Stomach smooth muscle (tissue), 2 donors: ENCODE results near the gene ADAM22.

Experiments
- H3K27ac ChIP-seq: one replicate; pipeline ENCODE4 v1.7.0; 2013; ENCODE audit warnings: mild to moderate bottlenecking, low read length, inconsistent platforms
- H3K27me3 ChIP-seq, 2 donors: one replicate each; pipeline ENCODE4 v1.7.0; 2013; ENCODE audit warnings: low read length in 2 of 2; ENCODE audit not compliant: insufficient read depth in 2 of 2, control insufficient read depth in 1 of 2
- H3K36me3 ChIP-seq, 2 donors: one replicate each; pipeline ENCODE4 v1.7.0; 2013; ENCODE audit warnings: low read length in 2 of 2; ENCODE audit not compliant: control insufficient read depth in 2 of 2, insufficient read depth in 2 of 2
- H3K4me1 ChIP-seq: one replicate; pipeline ENCODE4 v1.7.0; 2013; ENCODE audit warnings: low read length; ENCODE audit not compliant: control insufficient read depth, insufficient read depth
- H3K4me3 ChIP-seq, 2 donors: one replicate each; pipeline ENCODE4 v1.7.0; 2013; ENCODE audit warnings: low read length in 2 of 2
- H3K9ac ChIP-seq, 2 donors: one replicate each; pipeline ENCODE4 v1.7.0; 2013; ENCODE audit warnings: low read length in 2 of 2, mild to moderate bottlenecking in 1 of 2
- H3K9me3 ChIP-seq, 2 donors: one replicate each; pipeline ENCODE4 v1.7.0; 2013; ENCODE audit warnings: low read length in 2 of 2; ENCODE audit not compliant: control insufficient read depth in 2 of 2
- donor health status: healthy.
- donor health status: Pancreatic carcinoma.

The ADAM22 gene

GRCh38 chr7:87960239-87960638, 26.2 kb downstream of the ADAM22 start:
- Histone ChIP-seq H3K27me3 (no peaks in the 10 kb centered on the region), H3K4me1 (no peaks in the 10 kb centered on the region), H3K9ac (no peak overlapping the region), H3K9me3 (no peaks in the 10 kb centered on the region), H3K27ac (no peak overlapping the region), H3K36me3 (no peaks in the 10 kb centered on the region), H3K4me3 (no peak overlapping the region)

- Histone ChIP-seq H3K4me1 (no peaks in the 10 kb centered on the region), H3K27me3 (no peaks in the 10 kb centered on the region), H3K9me3 (no peaks in the 10 kb centered on the region), H3K4me3 (no peak overlapping the region), H3K9ac (no peak overlapping the region), H3K27ac (no peak overlapping the region), H3K36me3 (no peaks in the 10 kb centered on the region)
Observed at GRCh38 chr7:87961754-87962153, 27.7 kb downstream of the ADAM22 start.

- Histone ChIP-seq H3K27ac (no peak overlapping the region), H3K9ac (no peak overlapping the region), H3K9me3 (no peaks in the 10 kb centered on the region), H3K36me3 (no peaks in the 10 kb centered on the region), H3K4me3 (no peak overlapping the region), H3K27me3 (no peaks in the 10 kb centered on the region), H3K4me1 (no peaks in the 10 kb centered on the region)
Observed at GRCh38 chr7:87966271-87966670, 32.2 kb downstream of the ADAM22 start.

- Histone ChIP-seq H3K36me3 (no peaks in the 10 kb centered on the region), H3K4me1 (no peaks in the 10 kb centered on the region), H3K27ac (no peak overlapping the region), H3K9ac (no peak overlapping the region), H3K4me3 (no peak overlapping the region), H3K9me3 (no peaks in the 10 kb centered on the region), H3K27me3 (no peaks in the 10 kb centered on the region)
Observed at GRCh38 chr7:87968021-87968420, 34.0 kb downstream of the ADAM22 start.

GRCh38 chr7:87982116-87982515, 48.1 kb downstream of the ADAM22 start:
- Histone ChIP-seq H3K9ac (no peak overlapping the region), H3K4me3 (no peak overlapping the region), H3K9me3 (no peaks in the 10 kb centered on the region), H3K36me3 (no peaks in the 10 kb centered on the region), H3K27ac (no peak overlapping the region), H3K4me1 (no peaks in the 10 kb centered on the region), H3K27me3 (no peaks in the 10 kb centered on the region)

- no peak overlapping the region for H3K27ac ChIP-seq
Observed at GRCh38 chr7:87984088-87984487, 50.0 kb downstream of the ADAM22 start.

GRCh38 chr7:87993269-87993668, 59.2 kb downstream of the ADAM22 start:
- no peak overlapping the region for H3K9ac ChIP-seq
- H3K27me3 ChIP-seq = no peaks in the 10 kb centered on the region
- H3K4me3 ChIP-seq = no peak overlapping the region
- no peaks in the 10 kb centered on the region for H3K36me3 ChIP-seq
- H3K4me1 ChIP-seq = no peaks in the 10 kb centered on the region
- H3K27ac ChIP-seq = no peak overlapping the region
- no peaks in the 10 kb centered on the region for H3K9me3 ChIP-seq

More at GRCh38 chr7:87984088-87984487, 50.0 kb downstream of the ADAM22 start:
- Histone ChIP-seq H3K9me3 (no peaks in the 10 kb centered on the region), H3K36me3 (no peaks in the 10 kb centered on the region), H3K4me1 (no peaks in the 10 kb centered on the region), H3K4me3 (no peak overlapping the region), H3K9ac (no peak overlapping the region), H3K27me3 (no peaks in the 10 kb centered on the region)

- H3K36me3 ChIP-seq = no peaks in the 10 kb centered on the region
- no peak overlapping the region for H3K4me3 ChIP-seq
- H3K27me3 ChIP-seq = no peaks in the 10 kb centered on the region
- no peaks in the 10 kb centered on the region for H3K4me1 ChIP-seq
- H3K27ac ChIP-seq = no peak overlapping the region
- H3K9ac ChIP-seq = no peak overlapping the region
- H3K9me3 ChIP-seq = no peaks in the 10 kb centered on the region
Observed at GRCh38 chr7:87999261-87999660, 65.2 kb downstream of the ADAM22 start.

GRCh38 chr7:88001744-88002530, 67.9 kb downstream of the ADAM22 start:
- H3K4me3 ChIP-seq = no peak overlapping the region
- no peak overlapping the region for H3K9ac ChIP-seq
- no peaks in the 10 kb centered on the region for H3K4me1 ChIP-seq
- no peaks in the 10 kb centered on the region for H3K27me3 ChIP-seq
- no peaks in the 10 kb centered on the region for H3K9me3 ChIP-seq
- no peak overlapping the region for H3K27ac ChIP-seq
- H3K36me3 ChIP-seq = no peaks in the 10 kb centered on the region

GRCh38 chr7:88002617-88003016, 68.6 kb downstream of the ADAM22 start:
- Histone ChIP-seq H3K4me3 (no peak overlapping the region), H3K36me3 (no peaks in the 10 kb centered on the region), H3K4me1 (no peaks in the 10 kb centered on the region), H3K27ac (no peak overlapping the region), H3K9ac (no peak overlapping the region), H3K27me3 (no peaks in the 10 kb centered on the region), H3K9me3 (no peaks in the 10 kb centered on the region)

- Histone ChIP-seq H3K36me3 (no peaks in the 10 kb centered on the region), H3K27me3 (no peaks in the 10 kb centered on the region), H3K9ac (no peak overlapping the region), H3K27ac (no peak overlapping the region), H3K9me3 (no peaks in the 10 kb centered on the region), H3K4me1 (no peaks in the 10 kb centered on the region), H3K4me3 (no peak overlapping the region)
Observed at GRCh38 chr7:88003581-88003980, 69.5 kb downstream of the ADAM22 start.
